Measurements from ENCODE around the gene CAV1.

GRCh38 chr7:116512520-116513188 lies 12.2 kb upstream of the CAV1 start:
- TF ChIP-seq POLR2AphosphoS5 (IDR thresholded peaks at IDR 0.05; ENCODE audit: low read depth, low read length): no peak
- no peak for TF ChIP-seq POLR2A (IDR thresholded peaks at IDR 0.05; ENCODE audit: low read depth, low read length)
- TF ChIP-seq SPI1 (IDR thresholded peaks at IDR 0.05; ENCODE audit: low read depth, low read length): no peak

Data from GM12891 (cell line).